Cardiac atrium fibroblast (primary cell): Measurements from ENCODE around the gene PRRT3. TPM values are rescaled to one million over a fixed set of nuclear protein-coding genes. Genes with fewer than 3 reads are reported as not detected.

Experiments
- total RNA-seq: library from RNA; depleted of rRNA; stranded (reverse); fragments of >200 nt; gene quantifications from 2 replicates; pipeline ENCODE4 v1.2.3, GENCODE V29; 2015

Gene PRRT3
- 2.8 and 3.8 TPM in 2 replicates for total RNA-seq

DNA sequence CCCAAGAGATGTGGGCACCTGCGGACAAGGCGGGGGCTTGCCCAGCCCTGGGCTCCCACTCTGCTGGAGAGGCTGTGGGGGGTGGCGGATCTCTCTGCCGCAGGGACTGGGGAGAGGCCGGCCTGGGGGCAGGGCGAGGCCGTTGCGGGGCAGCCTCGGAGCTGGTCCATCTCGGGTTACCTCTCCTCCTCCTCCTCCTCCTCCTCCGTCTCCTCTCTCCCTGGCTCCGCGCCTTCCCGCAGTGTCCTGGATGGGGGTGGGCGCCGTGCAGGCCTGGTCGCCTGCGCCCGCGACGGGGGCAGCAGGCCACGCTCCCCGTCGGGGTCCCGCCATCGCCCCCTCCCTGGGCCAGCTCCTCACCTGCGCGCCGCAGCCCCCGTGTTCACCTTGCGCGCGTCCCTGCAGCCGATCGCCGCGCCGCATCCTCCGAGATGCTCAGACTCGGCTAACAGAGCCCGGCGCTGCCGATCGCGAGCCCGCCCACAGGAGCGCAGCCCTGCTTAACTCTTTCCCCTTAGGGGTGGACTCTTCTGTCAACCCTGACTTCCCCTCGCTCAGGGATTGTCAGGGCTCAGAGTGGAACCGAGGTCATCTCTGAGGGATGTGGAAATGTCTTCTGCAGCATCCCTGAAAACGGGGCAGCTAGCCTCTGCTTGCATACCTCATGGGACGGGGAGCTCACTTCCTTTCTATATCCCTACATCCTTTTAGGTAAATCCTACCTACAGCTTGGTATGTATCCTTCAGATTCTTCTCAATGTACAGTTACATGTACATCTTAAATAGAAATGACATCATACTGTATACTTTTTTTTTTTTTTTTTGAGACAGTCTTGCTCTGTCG is at the start of gene PRRT3:
Gene PRRT3, minus strand, starts transcription at position 447 of the 844 bp plus-strand sequence. CDS start 2,293 bp downstream, outside the sequence.

DNA sequence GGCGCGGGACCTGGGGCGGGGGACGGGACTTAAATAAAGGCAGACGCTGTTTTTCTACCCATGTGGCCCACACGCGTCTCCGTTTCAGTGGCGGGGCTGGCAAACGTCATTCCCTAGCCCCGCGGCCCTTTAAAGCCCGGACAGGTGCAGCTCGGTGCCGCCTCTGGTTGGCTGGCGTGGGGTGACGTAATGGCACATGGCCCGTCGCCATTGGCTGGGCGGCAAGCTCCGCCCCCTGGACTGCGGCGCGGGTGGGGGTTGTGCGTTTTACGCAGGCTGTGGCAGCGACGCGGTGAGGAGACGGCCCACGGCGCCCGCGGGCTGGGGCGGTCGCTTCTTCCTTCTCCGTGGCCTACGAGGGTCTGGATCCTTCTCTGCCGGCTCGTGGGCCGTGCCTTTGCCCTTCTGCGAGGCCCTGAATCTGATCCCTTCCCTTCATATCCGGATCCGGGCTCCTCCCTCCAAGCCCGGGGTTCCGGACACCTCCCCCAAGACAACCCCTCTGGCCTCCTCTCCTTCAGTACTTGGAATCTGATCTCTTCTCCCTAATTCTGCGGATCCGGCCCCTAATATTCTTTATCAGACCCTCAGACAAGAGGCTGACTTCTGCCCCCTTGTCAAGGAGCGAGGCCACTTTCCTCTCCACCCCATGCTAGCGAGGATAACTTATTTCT is 18.5 kb downstream of the PRRT3 start, which contains the start of gene CRELD1:
Gene CRELD1, plus strand, starts transcription at position 274 of the 674 bp plus-strand sequence. CDS start 605 bp downstream, outside the sequence.

DNA sequence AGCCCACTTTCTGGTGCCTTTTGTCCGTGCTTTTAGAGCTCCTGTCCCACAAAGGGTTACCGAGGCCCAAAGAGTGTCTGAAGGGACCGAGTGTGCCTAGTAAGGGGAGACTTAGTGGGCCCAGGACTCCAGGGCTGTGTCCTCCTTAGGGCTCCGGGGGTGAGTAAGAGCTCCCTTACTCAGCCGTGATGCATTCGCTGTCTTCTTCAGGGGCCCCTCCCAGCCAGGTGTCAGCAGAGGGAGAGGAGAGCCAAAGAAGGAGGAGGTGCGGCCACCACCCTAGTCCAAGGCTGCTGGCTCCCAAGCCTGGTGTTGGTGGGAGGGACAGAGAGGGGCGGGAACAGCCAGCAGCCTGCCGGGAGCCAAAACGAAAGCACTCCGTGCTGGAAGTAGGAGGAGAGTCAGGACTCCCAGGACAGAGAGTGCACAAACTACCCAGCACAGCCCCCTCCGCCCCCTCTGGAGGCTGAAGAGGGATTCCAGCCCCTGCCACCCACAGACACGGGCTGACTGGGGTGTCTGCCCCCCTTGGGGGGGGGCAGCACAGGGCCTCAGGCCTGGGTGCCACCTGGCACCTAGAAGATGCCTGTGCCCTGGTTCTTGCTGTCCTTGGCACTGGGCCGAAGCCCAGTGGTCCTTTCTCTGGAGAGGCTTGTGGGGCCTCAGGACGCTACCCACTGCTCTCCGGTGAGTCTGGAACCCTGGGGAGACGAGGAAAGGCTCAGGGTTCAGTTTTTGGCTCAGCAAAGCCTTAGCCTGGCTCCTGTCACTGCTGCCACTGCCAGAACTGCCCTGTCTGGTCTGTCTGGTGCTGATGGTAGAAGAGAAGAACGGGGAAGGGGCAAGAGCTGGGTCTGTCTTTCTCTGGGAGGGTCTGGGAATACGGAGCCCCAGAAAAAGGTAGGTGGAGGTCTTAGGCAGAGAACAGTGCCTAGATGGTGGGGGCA is 35.2 kb downstream of the PRRT3 start, which contains the start of gene IL17RC:
Gene IL17RC, plus strand, starts transcription at position 365 of the 947 bp plus-strand sequence. Its CDS starts 218 bp downstream, at position 583.

DNA sequence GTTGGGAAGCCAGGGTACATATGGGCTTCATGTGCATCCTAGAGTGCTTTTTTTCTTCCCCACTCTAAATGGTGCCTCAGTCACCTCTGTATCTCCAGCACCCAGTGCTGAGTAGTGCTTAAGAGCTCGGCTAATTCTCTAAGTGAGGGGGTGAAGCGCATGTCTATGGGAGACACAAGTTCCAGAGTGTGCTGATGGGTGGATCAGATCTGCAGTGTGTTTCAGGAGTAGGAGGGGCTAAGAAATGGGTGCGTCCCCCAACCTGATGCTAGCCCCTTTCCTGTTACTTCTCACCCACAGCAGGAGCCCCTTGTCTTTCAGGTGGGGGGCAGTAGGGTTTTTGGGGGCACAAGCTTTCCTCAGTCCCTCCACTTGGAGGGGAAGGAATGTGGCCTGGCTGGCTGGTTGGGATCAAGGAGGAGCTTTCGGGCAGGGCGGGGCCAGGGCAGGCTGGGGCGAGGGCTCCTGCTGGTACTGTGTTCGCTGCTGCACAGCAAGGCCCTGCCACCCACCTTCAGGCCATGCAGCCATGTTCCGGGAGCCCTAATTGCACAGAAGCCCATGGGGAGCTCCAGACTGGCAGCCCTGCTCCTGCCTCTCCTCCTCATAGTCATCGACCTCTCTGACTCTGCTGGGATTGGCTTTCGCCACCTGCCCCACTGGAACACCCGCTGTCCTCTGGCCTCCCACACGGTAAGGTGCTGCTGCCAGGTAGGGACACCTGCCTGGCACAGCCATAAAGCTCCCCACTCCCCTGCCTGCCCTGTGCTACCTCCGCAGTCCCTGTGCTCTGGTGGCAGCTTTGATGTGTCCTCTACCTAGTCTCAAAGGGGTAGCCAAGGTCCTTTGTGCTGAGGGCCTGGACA is 49.6 kb downstream of the PRRT3 start, which contains the start of gene IL17RE:
Gene IL17RE, plus strand, starts transcription at position 477 of the 866 bp plus-strand sequence. Its CDS starts 85 bp downstream, at position 562.

Other genes with a start within 250 kb of the PRRT3 start
- gene CPNE9, start 248.6 kb downstream of the PRRT3 start, total RNA-seq, result not detected in 2 replicates
- gene BRPF1, start 220.7 kb downstream of the PRRT3 start, total RNA-seq, result 9.6 and 17.3 TPM in 2 replicates
- 9.2 and 16.7 TPM in 2 replicates for gene OGG1, start 202.5 kb downstream of the PRRT3 start, total RNA-seq
- gene CAMK1, start 182.5 kb downstream of the PRRT3 start, total RNA-seq, result 25.1 and 30.7 TPM in 2 replicates
- gene TADA3, start 159.9 kb downstream of the PRRT3 start, total RNA-seq, result 72.1 and 81.6 TPM in 2 replicates
- 222 and 227 TPM in 2 replicates for gene ARPC4, start 159.3 kb downstream of the PRRT3 start, total RNA-seq
- 11.8 and 28.5 TPM in 2 replicates for gene TTLL3, start 142.1 kb downstream of the PRRT3 start, total RNA-seq
- 35.7 and 36.8 TPM in 2 replicates for gene RPUSD3, start 108.4 kb downstream of the PRRT3 start, total RNA-seq
- 0.18 TPM in 1 of 2 replicates, not detected in the other for gene CIDEC, start 72.2 kb downstream of the PRRT3 start, total RNA-seq
- gene JAGN1, start 61.8 kb downstream of the PRRT3 start, total RNA-seq, result 55.6 and 71.6 TPM in 2 replicates
- gene IL17RE, start 49.6 kb downstream of the PRRT3 start, total RNA-seq, result 0.54 TPM in 1 of 2 replicates, not detected in the other
- 35.4 and 50.9 TPM in 2 replicates for gene IL17RC, start 35.3 kb downstream of the PRRT3 start, total RNA-seq
- gene CRELD1, start 18.6 kb downstream of the PRRT3 start, total RNA-seq, result 23.0 and 26.7 TPM in 2 replicates
- 68.5 and 87.6 TPM in 2 replicates for gene EMC3, start 34.4 kb upstream of the PRRT3 start, total RNA-seq
- 2.9 and 12.5 TPM in 2 replicates for gene FANCD2, start 74.0 kb upstream of the PRRT3 start, total RNA-seq
- gene FANCD2OS, start 155.8 kb upstream of the PRRT3 start, total RNA-seq, result not detected in 2 replicates
- gene BRK1, start 163.3 kb upstream of the PRRT3 start, total RNA-seq, result 150 and 153 TPM in 2 replicates
- gene VHL, start 189.4 kb upstream of the PRRT3 start, total RNA-seq, result 32.0 and 32.2 TPM in 2 replicates
- 2.7 and 10.9 TPM in 2 replicates for gene IRAK2, start 212.5 kb upstream of the PRRT3 start, total RNA-seq